Bone marrow (tissue), 2 donors: Measurements from ENCODE around the gene CT47B1.
"Not testable (repeated sequence)": the region's sequence is repeated elsewhere in the genome, so short reads cannot be mapped to it uniquely, and the experiment has no call there.

Source experiments
- DNase-seq, 2 donors: peaks; one replicate each; lab custom pipeline; 2025; lab: John Stamatoyannopoulos, UW

Gene CT47B1

DNA sequence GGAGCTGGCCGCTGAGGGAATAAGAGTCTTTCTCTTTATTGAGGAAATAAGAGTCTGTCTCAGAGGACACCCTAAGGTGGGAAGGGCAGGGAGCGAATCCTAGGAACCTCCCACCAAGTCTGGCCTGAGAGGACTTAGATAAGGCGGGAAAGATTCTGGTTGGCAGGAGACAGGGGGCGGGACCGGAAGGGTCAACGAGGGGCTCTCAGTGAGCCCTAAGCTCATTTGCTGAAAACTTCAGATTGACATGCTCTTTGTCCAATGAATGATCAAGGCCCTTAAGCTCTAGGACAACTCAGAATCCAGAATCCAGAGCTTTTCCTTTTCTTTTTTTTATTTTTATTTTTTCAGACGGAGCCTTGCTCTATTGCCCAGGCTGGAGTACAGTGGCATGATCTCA lies at the start of gene CT47B1:
CT47B1 (minus strand) TSS at position 101 of the 400 bp plus-strand sequence. CDS start 196 bp downstream, outside the sequence.
- not testable (repeated sequence) for DNase-seq

GRCh38 chrX:120874678-120875557 lies 748 bp downstream of the CT47B1 start:
- DNase-seq = no peak

DNA sequence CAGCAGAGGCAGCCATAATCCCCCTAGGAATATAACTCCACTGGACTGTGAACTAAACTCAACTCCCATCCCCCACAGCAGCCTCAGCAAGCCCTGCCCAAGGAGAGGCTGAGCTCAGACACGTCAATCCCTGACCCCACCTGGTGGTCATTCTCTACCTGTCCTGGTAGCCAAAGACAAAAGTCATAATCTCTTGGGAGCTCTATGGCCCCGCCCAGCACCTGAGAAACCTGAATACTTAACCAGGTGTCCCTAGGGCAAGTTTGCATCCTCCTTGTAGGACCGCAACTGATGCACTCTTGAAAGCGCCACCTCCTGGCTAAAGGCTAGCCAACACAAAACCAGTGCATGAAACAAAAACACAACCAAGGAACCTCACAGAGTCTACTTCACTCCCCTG lies 18.4 kb downstream of the CT47B1 start:
- DNase-seq = no peak

DNA sequence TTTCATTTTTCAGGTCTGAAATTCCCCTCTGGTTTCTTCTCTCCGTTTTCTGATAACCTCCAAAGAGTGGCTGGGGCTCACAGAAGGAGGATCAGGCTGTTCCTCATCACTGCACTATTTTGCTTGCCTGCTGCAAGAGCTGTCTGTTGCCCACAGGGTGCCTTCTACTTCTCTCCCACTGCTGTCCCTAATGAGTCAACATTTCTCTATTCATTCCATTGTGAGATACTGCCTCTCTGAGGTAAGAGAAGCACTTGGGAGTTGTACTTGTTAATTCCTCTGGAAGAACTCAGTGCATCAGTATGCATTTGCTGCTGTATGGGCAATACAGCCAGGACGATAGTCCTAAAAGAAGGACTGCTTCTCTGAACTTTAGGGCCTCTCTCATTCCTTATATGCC lies 34.8 kb downstream of the CT47B1 start:
- no peak for DNase-seq

DNA sequence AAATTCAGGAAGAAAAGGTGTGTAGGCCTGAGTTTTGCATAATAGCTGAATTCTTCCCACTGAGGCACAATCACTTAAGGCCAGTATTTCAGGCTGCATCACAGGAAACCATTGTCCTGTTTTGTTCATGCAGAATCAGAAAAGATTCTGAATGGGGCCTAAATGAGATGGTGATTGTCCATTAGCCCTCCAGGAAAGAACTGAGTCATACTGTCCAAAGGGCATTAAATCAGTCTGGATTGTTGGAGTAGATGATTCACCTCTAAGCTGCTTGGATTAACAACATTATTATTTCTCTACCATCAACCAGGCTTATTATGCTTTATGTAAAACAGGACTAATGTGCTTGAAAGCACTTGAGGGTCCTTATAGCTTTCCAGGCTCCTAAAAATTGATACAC lies 36.2 kb downstream of the CT47B1 start:
- no peak for DNase-seq

DNA sequence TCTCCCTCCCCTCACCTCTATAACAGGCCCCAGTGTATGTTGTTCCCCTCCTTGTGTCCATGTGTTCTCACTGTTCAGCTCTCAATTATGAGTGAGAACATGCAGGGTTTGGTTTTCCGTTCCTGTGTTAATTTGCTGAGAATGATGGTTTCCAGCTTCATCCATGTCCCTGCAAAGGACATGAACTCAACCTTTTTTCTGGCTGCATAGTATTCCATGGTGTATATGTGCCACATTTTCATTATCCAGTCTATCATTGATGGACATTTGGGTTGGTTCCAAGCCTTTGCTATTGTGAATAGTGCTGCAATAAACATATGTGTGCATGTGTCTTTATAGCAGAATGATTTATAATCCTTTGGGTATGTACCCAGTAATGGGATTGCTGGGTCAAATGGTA lies 48.5 kb downstream of the CT47B1 start:
- DNase-seq = not testable (repeated sequence)

DNA sequence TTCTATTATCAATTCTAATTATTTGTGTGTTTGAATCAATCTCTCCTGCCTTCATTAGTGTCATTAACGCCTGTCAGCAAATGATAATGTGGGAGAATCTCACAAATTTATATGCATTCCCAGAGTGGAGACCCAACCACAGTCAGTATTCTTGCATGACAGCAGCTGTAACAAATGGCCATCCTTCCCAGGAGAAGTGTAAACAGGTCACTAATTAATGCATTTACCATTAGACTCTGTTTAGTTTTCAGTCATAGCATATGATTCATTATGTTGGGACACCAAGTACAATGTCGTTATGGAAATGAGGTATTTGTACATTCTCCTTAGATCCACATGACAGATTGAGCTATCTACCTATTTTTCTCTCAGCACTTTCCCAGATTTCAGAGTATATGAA lies 50.5 kb downstream of the CT47B1 start:
- no peak for DNase-seq

DNA sequence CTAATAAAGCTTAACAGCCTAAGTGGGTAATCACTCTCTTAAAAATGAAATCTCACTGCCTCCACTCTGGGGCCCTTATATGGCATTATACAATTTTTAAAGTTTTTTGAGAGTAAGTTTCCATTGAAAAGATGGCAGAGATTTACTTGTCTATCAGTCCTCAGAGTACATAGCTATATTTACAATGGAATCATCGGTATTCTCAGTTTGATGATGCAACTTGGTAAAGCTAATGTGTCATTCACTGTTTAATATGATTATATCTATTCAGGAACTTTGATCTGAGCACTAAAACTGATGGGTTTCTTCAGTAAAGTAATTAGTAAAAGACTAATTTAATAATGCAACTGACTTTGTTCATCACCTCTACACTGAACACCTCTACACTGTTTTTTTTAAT lies 51.6 kb downstream of the CT47B1 start:
- no peak for DNase-seq

DNA sequence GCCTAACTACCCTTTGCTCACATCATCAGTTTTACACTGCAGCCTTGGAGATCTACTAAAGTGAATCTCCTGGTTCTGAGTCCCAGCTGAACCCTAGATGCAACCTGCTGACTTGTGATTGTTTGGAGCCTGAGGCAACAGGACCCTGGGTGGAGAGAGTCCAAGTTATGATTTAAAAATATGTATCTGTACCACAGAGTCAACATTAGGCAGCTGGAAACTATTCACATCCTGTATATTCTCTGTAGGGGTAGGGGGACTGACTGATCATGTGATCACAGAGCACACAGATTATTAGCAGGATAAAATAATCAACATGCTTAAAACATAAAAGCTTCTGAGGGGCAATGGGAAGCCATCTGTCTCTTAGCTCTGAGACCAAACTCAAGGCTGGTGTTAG lies 52.1 kb downstream of the CT47B1 start:
- no peak for DNase-seq
